GM13976 (cell line): ENCODE data around the gene SPTBN4.

ENCODE experiments used
- DNase-seq: peaks from one replicate; pipeline ENCODE4 v3.0.0; 2012; ENCODE audit warnings: low spot score
- in situ Hi-C: fragments of 300-500 bp; cut with MboI; formaldehyde crosslinking; loops from one replicate; pipeline ENCODE4 v1.12.0; 2022; ENCODE audit warnings: low sequenced_read_pairs, mixed read lengths, inconsistent platforms; ENCODE audit not compliant: unreplicated experiment
- TF ChIP-seq, protein P1 (sequence below): IDR thresholded peaks from 2 replicates; pipeline ENCODE4 v1.5.1; 2012; ENCODE audit warnings: borderline replicate concordance, mild to moderate bottlenecking; ENCODE audit not compliant: insufficient read depth; ENCODE audit errors: extremely low read depth, missing control alignments, control extremely low read depth

The SPTBN4 gene

DNA sequence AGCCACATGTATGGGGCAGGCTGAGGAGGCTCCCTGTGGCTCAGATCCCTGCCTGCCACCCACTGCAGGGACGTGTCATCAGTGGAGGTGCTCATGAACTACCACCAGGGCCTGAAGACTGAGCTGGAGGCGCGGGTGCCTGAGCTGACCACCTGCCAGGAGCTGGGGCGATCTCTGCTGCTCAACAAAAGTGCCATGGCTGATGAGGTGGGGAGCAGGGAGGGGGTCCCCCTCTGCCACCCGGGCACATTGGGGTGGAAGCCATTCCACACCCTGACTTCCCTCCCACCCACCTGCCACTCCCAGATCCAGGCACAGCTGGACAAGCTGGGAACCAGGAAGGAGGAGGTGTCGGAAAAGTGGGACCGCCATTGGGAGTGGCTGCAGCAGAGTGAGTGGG, 98.6 kb downstream of the SPTBN4 start:
- no peak for DNase-seq
- in situ Hi-C loops: no loop called here
- TF ChIP-seq, protein P1, sequence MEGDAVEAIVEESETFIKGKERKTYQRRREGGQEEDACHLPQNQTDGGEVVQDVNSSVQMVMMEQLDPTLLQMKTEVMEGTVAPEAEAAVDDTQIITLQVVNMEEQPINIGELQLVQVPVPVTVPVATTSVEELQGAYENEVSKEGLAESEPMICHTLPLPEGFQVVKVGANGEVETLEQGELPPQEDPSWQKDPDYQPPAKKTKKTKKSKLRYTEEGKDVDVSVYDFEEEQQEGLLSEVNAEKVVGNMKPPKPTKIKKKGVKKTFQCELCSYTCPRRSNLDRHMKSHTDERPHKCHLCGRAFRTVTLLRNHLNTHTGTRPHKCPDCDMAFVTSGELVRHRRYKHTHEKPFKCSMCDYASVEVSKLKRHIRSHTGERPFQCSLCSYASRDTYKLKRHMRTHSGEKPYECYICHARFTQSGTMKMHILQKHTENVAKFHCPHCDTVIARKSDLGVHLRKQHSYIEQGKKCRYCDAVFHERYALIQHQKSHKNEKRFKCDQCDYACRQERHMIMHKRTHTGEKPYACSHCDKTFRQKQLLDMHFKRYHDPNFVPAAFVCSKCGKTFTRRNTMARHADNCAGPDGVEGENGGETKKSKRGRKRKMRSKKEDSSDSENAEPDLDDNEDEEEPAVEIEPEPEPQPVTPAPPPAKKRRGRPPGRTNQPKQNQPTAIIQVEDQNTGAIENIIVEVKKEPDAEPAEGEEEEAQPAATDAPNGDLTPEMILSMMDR: no peak

DNA sequence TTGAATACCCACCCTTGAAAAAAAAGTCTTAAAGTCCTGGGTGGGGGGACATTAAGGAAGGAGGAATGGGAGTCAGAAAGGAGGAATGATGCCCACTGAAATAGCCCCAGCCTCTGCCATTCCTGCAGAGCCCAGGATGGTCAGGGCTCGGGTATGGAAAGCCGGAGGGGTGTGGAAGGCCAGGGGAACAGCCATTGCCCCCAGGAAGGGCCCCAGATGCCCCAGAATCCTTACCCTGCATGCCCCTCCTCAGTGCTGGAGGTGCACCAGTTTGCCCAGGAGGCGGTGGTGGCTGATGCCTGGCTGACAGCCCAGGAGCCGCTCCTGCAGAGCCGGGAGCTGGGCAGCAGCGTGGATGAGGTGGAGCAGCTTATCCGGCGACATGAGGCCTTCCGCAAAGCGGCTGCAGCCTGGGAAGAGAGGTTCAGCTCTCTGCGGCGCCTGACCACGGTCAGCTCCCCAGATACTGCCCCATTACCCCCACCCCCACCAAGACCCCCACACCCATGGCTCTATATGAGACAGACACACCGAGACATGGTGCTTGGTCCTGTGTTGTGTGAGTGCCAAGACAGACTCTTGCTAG, 99.2 kb downstream of the SPTBN4 start:
- no peak for DNase-seq
- in situ Hi-C loops: no loop called here
- TF ChIP-seq, protein P1: no peak

DNA sequence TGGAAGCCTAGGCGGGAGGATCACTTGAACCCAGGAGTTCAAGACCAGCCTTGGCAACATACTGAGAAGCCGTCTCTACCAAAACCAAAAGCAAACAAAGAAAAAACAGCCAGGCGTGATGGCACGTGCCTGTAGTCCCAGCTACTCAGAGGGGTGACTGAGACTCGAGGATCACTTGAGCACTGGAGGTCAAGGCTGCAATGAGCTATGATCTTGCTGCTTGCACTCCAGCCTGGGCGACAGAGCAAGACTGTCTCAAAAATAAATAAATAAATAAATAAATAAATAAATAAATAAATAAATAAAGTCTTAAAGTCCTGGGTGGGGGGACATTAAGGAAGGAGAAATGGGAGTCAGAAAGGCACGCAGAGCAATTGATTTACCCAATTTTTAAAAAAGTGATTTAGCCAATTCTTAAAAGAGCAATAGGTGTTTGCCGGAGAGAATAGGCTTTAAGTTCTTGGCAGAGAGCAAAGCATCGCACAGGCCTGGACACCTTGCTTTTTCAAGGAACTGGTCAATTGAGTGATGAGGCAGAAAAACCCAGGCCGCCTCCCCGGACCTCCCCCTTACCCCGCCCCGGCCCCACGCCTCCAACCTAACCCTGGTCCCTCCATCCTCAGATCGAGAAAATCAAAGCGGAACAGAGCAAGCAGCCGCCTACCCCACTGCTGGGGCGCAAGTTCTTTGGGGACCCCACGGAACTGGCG, 100.4 kb downstream of the SPTBN4 start:
- in situ Hi-C loops: no loop called here
- TF ChIP-seq, protein P1: no peak
- peak; percentile 67 for DNase-seq

DNA sequence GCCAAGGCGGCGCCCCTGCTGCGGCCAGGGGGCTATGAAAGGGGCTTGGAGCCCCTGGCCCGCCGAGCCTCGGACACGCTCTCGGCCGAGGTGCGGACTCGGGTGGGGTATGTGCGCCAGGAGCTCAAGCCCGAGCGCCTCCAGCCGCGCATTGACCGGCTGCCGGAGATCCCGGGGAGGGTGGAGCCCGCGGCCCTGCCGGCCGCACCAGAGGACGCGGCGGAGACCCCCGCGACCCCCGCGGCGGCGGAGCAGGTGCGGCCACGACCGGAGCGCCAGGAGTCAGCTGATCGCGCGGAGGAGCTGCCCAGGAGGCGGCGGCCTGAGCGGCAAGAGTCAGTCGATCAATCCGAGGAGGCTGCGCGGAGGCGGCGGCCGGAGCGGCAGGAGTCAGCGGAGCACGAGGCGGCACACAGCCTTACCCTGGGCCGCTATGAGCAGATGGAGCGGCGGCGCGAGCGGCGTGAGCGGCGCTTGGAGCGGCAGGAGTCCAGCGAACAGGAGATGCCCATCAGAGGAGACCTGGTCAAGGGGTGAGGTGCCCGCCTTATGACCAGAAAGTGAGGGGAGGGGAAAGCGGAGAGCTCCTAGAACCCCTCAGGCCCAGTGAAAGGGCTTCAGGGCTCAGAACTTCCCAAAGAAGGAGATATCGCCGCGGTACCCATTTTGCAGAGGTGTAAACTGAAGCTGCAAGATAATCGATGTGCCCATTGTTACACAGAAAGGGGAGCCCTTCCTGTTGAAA, 101.1 kb downstream of the SPTBN4 start:
- no peak for DNase-seq
- in situ Hi-C loops: no loop called here
- TF ChIP-seq, protein P1: no peak

DNA sequence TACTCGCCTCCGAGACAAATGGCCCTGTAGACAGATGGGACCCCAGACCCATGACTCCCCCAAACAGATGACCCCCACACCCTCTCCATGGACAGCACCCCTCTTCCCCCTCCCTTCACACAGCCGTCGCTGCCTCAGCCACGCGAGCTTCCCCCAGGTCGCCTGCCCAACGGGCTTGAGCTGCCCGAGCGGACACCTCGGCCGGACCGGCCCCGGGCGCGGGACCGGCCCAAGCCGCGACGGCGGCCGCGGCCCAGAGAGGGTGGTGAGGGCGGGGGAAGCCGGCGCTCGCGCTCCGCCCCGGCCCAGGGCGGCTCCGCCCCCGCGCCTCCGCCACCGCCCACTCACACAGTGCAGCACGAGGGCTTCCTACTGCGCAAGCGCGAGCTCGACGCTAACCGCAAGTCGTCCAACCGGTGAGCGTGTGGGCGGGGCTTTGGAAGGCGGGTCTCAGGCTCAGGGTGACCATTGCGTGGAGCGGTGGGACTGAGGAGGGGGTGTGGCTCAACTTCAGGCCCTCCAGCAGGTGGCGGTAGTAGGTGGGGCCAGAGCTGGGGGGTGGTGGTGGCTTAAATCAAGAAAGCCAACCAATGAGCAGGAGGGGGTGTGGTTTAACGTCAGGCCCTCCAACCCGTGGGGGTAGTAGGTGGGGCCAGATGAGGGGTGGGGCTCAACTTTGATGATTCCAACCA, 103.7 kb downstream of the SPTBN4 start:
- TF ChIP-seq, protein P1: peak; percentile 32
- DNase-seq: peak; percentile 99
- in situ Hi-C loops: no loop called here

DNA sequence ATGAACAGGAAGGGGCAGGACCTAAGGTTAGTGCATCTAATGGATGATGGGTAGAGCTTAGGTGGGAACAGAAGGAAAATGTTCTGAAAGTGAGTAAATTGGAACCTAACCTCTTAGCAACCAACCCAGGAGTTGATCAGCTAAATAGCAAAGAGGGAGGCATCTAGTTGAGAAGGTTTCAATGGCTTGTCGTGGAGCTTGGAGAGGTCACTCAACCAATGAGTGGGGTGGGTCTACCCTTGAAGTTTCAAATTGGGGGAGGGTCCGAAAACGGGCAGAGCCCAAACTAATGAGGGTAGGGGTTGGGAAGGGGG, 104.2 kb downstream of the SPTBN4 start:
- TF ChIP-seq, protein P1: no peak
- DNase-seq: no peak
- in situ Hi-C loops: no loop called here
